NCI-H748 (cell line): ENCODE measurements around the gene ZFR2.
"Not testable (repeated sequence)": the region's sequence is repeated elsewhere in the genome, so short reads cannot be mapped to it uniquely, and the experiment has no call there.

Experiments used
- DNase-seq: peaks from one replicate; lab custom pipeline; 2025; ENCODE audit not compliant: unreplicated experiment; lab: John Stamatoyannopoulos, UW

The ZFR2 gene

DNA sequence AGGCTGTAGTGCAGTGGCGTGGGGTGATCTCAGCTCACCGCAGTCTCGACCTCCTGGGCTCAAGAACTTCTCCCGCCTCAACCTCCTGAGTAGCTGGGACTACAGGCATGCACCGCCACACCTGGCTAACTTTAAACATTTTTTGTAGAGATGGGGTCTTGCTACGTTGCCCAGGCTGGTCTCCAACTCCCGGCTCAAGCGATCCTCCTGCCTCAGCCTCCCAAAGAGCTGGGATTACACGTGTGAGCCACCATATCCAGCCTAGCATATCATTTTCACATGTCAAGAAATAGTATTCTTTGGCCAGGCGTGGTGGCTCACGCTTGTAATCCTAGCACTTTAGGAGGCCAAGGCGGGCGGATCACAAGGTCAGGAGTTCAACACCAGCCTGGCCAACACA, 110.5 kb downstream of the ZFR2 start:
- not testable (repeated sequence) for DNase-seq

DNA sequence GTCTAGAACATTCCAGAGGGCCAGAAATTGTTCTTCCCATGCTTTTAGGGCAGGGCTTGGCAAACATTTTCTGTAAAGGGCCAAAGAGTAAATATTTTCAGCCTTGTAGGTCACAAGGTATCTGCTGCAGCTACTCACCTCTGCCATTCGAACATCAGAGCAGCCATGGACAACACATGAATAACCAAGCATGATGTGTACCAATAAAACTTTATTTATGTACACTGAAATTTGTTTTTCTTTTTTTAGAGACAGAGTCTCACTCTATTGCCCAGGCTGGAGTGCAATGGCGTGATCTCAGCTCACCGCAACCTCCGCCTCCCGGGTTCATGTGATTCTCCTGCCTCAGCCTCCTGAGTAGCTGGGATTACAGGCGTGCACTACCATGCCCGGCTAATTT, 111.1 kb downstream of the ZFR2 start:
- not testable (repeated sequence) for DNase-seq
